Tibial artery (tissue), 4 donors: Measurements from ENCODE around the gene GRIA3.

ENCODE experiments used
- DNase-seq, 2 donors: peaks; one replicate each; pipeline ENCODE4 v3.0.0-alpha.2; 2019
- H3K27ac ChIP-seq, 2 donors: fragments of 200-600 bp; sonication (generic) in 1 of 2; 1 replicate in 1 of 2; 2 replicates in 1 of 2; pipeline ENCODE4 v1.5.1; 2018 to 2019; ENCODE audit warnings: mild to moderate bottlenecking in 1 of 2
- H3K27me3 ChIP-seq, 2 donors: fragments of 200-600 bp; sonication (generic) in 1 of 2; one replicate each; pipeline versions ENCODE4 v1.5.1 to v1.6.0; 2016 to 2019
- H3K36me3 ChIP-seq, 3 donors: fragments of 200-600 bp; sonication (generic) in 2 of 3; one replicate each; pipeline ENCODE4 v1.5.1; 2016 to 2019; ENCODE audit warnings: mild to moderate bottlenecking in 2 of 3
- H3K4me1 ChIP-seq, 4 donors: fragments of 200-600 bp; sonication (generic) in 2 of 4; 1 replicate in 3 of 4; 2 replicates in 1 of 4; pipeline ENCODE4 v1.5.1; 2016 to 2019
- H3K4me3 ChIP-seq, 2 donors: fragments of 200-600 bp; sonication (generic) in 1 of 2; 1 replicate in 1 of 2; 2 replicates in 1 of 2; pipeline ENCODE4 v1.5.1; 2018 to 2019; ENCODE audit warnings: mild to moderate bottlenecking in 2 of 2
- H3K9me3 ChIP-seq, 3 donors: fragments of 200-600 bp; sonication (generic) in 1 of 3; one replicate each; pipeline ENCODE4 v1.5.1; 2016 to 2019
- CTCF ChIP-seq, 2 experiments: fragments of 200-600 bp in 1 of 2; fragments of 450-650 bp in 1 of 2; IDR thresholded peaks; one replicate each; pipeline ENCODE4 v1.5.1; 2017 to 2019; ENCODE audit warnings: antibody characterized with exemption in 2 of 2, mild to moderate bottlenecking in 1 of 2, moderate library complexity in 1 of 2
- intact Hi-C: fragments of 100-400 bp; cut with DNase I; formaldehyde crosslinking; loops from one replicate; pipeline ENCODE4 v1.15.0; 2023; ENCODE audit warnings: low total_unique reads

Gene GRIA3

DNA sequence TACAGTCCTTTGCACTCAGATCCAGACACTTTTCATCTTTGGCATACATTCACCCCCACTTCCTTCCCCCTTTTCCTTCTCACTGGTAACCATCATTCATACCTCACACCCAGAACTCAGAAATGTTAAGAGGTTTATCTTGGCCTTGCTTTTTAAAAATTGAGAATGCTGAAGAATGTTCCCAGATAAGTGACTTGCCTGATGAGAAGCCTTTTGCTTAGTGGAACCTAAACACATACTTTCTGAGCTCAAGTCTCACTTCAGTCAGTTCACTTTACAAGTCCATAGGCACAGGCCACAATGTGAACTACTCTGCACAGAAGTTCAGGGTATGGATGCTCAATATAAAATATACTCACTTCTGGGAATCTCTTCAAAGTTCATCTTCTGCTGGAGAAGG lies 129.4 kb downstream of the GRIA3 start:
- Histone ChIP-seq H3K27me3 (no peaks in the 10 kb centered on the region), H3K4me3 (no peak overlapping the region), H3K9me3 (no peaks in the 10 kb centered on the region), H3K27ac (no peak overlapping the region), H3K4me1 (no peaks in the 10 kb centered on the region), H3K36me3 (no peaks in the 10 kb centered on the region)
- no peak for DNase-seq
- intact Hi-C loops: no loop called here
- TF ChIP-seq CTCF (IDR thresholded peaks at IDR 0.05): no peak

- no peaks in the 10 kb centered on the region for H3K9me3 ChIP-seq
- DNase-seq: no peak
- no peak for TF ChIP-seq CTCF (IDR thresholded peaks at IDR 0.05)
Measured at GRCh38 chrX:123320622-123321021, 136.5 kb downstream of the GRIA3 start.

GRCh38 chrX:123322536-123322935 lies 138.5 kb downstream of the GRIA3 start:
- no peak overlapping the region for H3K4me3 ChIP-seq
- no peaks in the 10 kb centered on the region for H3K27me3 ChIP-seq
- no peak for DNase-seq
- no peaks in the 10 kb centered on the region for H3K9me3 ChIP-seq
- no peaks in the 10 kb centered on the region for H3K4me1 ChIP-seq
- no peaks in the 10 kb centered on the region for H3K36me3 ChIP-seq
- intact Hi-C loops: no loop called here
- TF ChIP-seq CTCF (IDR thresholded peaks at IDR 0.05): no peak
- H3K27ac ChIP-seq: no peak overlapping the region

More at GRCh38 chrX:123320622-123321021, 136.5 kb downstream of the GRIA3 start:
- Histone ChIP-seq H3K4me3 (no peak overlapping the region), H3K27me3 (no peaks in the 10 kb centered on the region), H3K27ac (no peak overlapping the region), H3K36me3 (no peaks in the 10 kb centered on the region), H3K4me1 (no peaks in the 10 kb centered on the region)
- intact Hi-C loops: no loop called here

DNA sequence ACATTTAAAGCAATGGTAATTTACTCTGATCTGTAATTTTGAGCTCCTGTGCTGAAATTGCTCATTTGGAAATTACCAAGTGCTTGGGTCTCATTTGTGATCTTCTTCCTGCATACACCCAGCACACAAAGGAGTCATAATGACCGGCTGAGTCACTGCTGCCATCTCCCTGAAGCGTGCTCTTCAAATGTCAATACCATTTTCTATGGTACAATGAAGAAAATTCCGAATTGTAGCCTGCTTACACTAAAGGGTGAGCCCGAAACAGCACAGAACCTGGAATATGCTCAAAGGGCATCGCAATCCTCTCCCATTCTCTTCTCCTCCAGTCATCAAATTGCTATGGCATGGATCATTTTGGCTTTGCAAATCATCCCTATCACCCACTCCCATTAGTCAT lies 140.5 kb downstream of the GRIA3 start:
- intact Hi-C loops: no loop called here
- H3K4me1 ChIP-seq: no peaks in the 10 kb centered on the region
- no peak for TF ChIP-seq CTCF (IDR thresholded peaks at IDR 0.05)
- H3K27me3 ChIP-seq: no peaks in the 10 kb centered on the region
- H3K9me3 ChIP-seq: no peaks in the 10 kb centered on the region
- H3K4me3 ChIP-seq: no peak overlapping the region
- H3K36me3 ChIP-seq: no peaks in the 10 kb centered on the region
- no peak overlapping the region for H3K27ac ChIP-seq
- no peak for DNase-seq

DNA sequence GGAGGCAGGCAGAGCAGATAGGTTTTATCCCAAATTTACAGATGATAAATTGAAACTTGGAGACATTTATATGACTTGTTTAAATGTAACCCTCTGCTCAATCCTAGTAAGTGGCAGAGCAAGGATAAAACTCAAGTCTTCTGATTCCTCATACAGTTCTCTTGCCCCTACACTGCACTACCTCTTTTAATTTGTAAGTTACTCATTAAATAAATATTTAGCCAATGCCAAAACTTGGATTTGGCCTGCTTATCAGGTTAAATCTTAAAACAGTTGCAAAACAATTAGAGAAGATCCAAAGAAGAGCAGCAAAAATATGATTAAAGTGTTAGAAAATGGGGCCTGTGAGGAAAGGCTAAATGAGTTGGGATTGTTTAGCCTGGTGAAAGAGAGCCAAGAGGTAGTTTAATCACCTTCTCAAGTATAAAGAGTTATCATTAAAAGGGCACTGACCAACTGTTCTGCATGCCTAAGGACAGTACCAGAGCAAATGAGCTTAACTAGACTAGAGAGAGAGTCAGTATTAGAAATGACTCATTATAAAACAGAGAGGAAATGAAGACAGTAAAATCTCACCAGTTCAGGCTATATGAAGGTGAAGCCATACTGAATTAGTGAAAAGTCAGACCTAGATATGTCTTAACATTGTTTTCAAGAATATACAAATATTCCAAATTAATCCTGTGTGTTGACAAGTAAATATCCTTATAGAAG lies 146.3 kb downstream of the GRIA3 start:
- intact Hi-C loops: no loop called here
- no peak overlapping the region for H3K4me3 ChIP-seq
- TF ChIP-seq CTCF (IDR thresholded peaks at IDR 0.05): no peak
- no peaks in the 10 kb centered on the region for H3K9me3 ChIP-seq
- DNase-seq: no peak
- H3K4me1 ChIP-seq: no peaks in the 10 kb centered on the region
- H3K27ac ChIP-seq: no peak overlapping the region
- no peaks in the 10 kb centered on the region for H3K27me3 ChIP-seq
- no peaks in the 10 kb centered on the region for H3K36me3 ChIP-seq

- no peak for TF ChIP-seq CTCF (IDR thresholded peaks at IDR 0.05)
- Histone ChIP-seq H3K4me3 (no peak overlapping the region), H3K4me1 (no peaks in the 10 kb centered on the region), H3K36me3 (no peaks in the 10 kb centered on the region), H3K27me3 (no peaks in the 10 kb centered on the region), H3K27ac (no peak overlapping the region), H3K9me3 (no peaks in the 10 kb centered on the region)
- DNase-seq: no peak
- intact Hi-C loops: no loop called here
Measured at GRCh38 chrX:123331349-123331748, 147.3 kb downstream of the GRIA3 start.
